Liver (tissue), 9 donors: Measurements from ENCODE around the gene ZNF580. TPM values are rescaled to one million over a fixed set of nuclear protein-coding genes. Genes with fewer than 3 reads are reported as not detected.

Experiments used
- DNase-seq: peaks from one replicate; pipeline ENCODE4 v3.0.0-alpha.2; 2017; ENCODE audit warnings: low spot score
- H3K27ac ChIP-seq, 2 donors: one replicate each; pipeline ENCODE4 v1.7.0; 2013; ENCODE audit warnings: inconsistent platforms in 2 of 2, low read length in 2 of 2, control low read depth in 1 of 2, low read depth in 1 of 2, mild to moderate bottlenecking in 1 of 2
- H3K27me3 ChIP-seq, 4 donors: one replicate each; pipeline versions ENCODE4 v1.6.1 to v1.7.0; 2013; ENCODE audit warnings: low read length in 3 of 4, inconsistent platforms in 1 of 4, mild to moderate bottlenecking in 1 of 4, moderate library complexity in 1 of 4; ENCODE audit not compliant: control insufficient read depth in 4 of 4, insufficient read depth in 4 of 4
- H3K36me3 ChIP-seq, 4 donors: one replicate each; pipeline versions ENCODE4 v1.6.1 to v1.7.0; 2013; ENCODE audit warnings: low read length in 3 of 4, mild to moderate bottlenecking in 3 of 4, low read depth in 1 of 4, moderate library complexity in 1 of 4; ENCODE audit not compliant: control insufficient read depth in 4 of 4, insufficient read depth in 3 of 4
- H3K4me1 ChIP-seq, 4 donors: one replicate each; pipeline versions ENCODE4 v1.6.1 to v1.7.0; 2013; ENCODE audit warnings: low read length in 3 of 4, mild to moderate bottlenecking in 3 of 4, moderate library complexity in 1 of 4; ENCODE audit not compliant: control insufficient read depth in 4 of 4, insufficient read depth in 4 of 4
- H3K4me3 ChIP-seq, 3 donors: one replicate each; pipeline versions ENCODE4 v1.6.1 to v1.7.0; 2013; ENCODE audit warnings: low read length in 3 of 3, control low read depth in 1 of 3, low read depth in 1 of 3, mild to moderate bottlenecking in 1 of 3
- H3K9ac ChIP-seq, 2 donors: one replicate each; pipeline ENCODE4 v1.7.0; 2013; ENCODE audit warnings: low read length in 2 of 2, mild to moderate bottlenecking in 2 of 2, moderate library complexity in 2 of 2, control low read depth in 1 of 2, low read depth in 1 of 2
- H3K9me3 ChIP-seq, 4 donors: one replicate each; pipeline versions ENCODE4 v1.6.1 to v1.7.0; 2013; ENCODE audit warnings: low read length in 3 of 4; ENCODE audit not compliant: control insufficient read depth in 4 of 4
- EGR1 ChIP-seq, 2 donors: IDR thresholded peaks; 2 replicates each; pipeline ENCODE4 v1.6.1; 2016 to 2018; ENCODE audit warnings: antibody characterized with exemption in 2 of 2, low read depth in 2 of 2
- FOXA1 ChIP-seq: IDR thresholded peaks from 2 replicates; pipeline ENCODE4 v1.6.1; 2016; ENCODE audit warnings: antibody characterized with exemption
- FOXA2 ChIP-seq: IDR thresholded peaks from 2 replicates; pipeline ENCODE4 v1.6.1; 2016; ENCODE audit warnings: antibody characterized with exemption
- GABPA ChIP-seq, 2 donors: IDR thresholded peaks in 1 of 2; conservative IDR thresholded peaks in 1 of 2; 2 replicates each; pipeline ENCODE4 v1.6.1; 2016; ENCODE audit warnings: antibody characterized with exemption in 2 of 2, mild to moderate bottlenecking in 1 of 2, moderate library complexity in 1 of 2
- HNF4A ChIP-seq, 2 donors: conservative IDR thresholded peaks; 2 replicates each; pipeline ENCODE4 v1.6.1; 2016; ENCODE audit warnings: antibody characterized with exemption in 2 of 2, mild to moderate bottlenecking in 2 of 2
- HNF4G ChIP-seq: IDR thresholded peaks from 2 replicates; pipeline ENCODE4 v1.6.1; 2016; ENCODE audit warnings: antibody characterized with exemption
- JUND ChIP-seq, 2 donors: IDR thresholded peaks; 2 replicates each; pipeline ENCODE4 v1.6.1; 2016; ENCODE audit warnings: antibody characterized with exemption in 2 of 2
- RAD21 ChIP-seq, 2 donors: IDR thresholded peaks; 2 replicates each; pipeline ENCODE4 v1.6.1; 2016; ENCODE audit warnings: antibody characterized with exemption in 2 of 2, mild to moderate bottlenecking in 2 of 2
- RXRA ChIP-seq, 2 donors: IDR thresholded peaks; 2 replicates each; pipeline ENCODE4 v1.6.1; 2017 to 2018; ENCODE audit warnings: antibody characterized with exemption in 2 of 2, mild to moderate bottlenecking in 1 of 2
- SP1 ChIP-seq: IDR thresholded peaks from 2 replicates; pipeline ENCODE4 v1.6.1; 2018; ENCODE audit warnings: antibody characterized with exemption, mild to moderate bottlenecking
- TAF1 ChIP-seq: conservative IDR thresholded peaks from 2 replicates; pipeline ENCODE4 v1.6.1; 2016; ENCODE audit warnings: antibody characterized with exemption, mild to moderate bottlenecking
- YY1 ChIP-seq: IDR thresholded peaks from 2 replicates; pipeline ENCODE4 v1.6.1; 2016; ENCODE audit warnings: antibody characterized with exemption, mild to moderate bottlenecking
- WGBS: extraction: QIAGEN DNeasy Blood & Tissue Kit; methylation state at CpG from one replicate; pipeline ENCODE4 v1.1.7; 2013; 5-methylcytosine and 5-hydroxymethylcytosine counted together
- polyA plus RNA-seq, 2 donors: library from polyadenylated mRNA; stranded (reverse) in 1 of 2; unstranded in 1 of 2; fragments of 200-250 nt in 1 of 2; fragments of >200 nt in 1 of 2; fragmentation: Nextera tagmentation in 1 of 2; extraction: Ambion mirVana in 1 of 2; gene quantifications; one replicate each; pipeline versions ENCODE4 v1.2.1 to v1.2.3, GENCODE V29; 2013 to 2015
- total RNA-seq, 2 donors: library from RNA; depleted of rRNA; stranded (reverse); fragments of >200 nt; gene quantifications; one replicate each; pipeline ENCODE4 v1.2.3, GENCODE V29; 2014
- TF ChIP-seq, protein P1 (sequence below): IDR thresholded peaks from 2 replicates; pipeline ENCODE4 v1.6.1; 2016; ENCODE audit warnings: antibody characterized with exemption
- TF ChIP-seq, protein P2 (sequence below): IDR thresholded peaks from 2 replicates; pipeline ENCODE4 v1.6.1; 2016; ENCODE audit warnings: antibody characterized with exemption
- TF ChIP-seq, protein P3 (sequence below): fragments of 150-350 bp; IDR thresholded peaks from 2 replicates; pipeline ENCODE4 v1.5.1; 2017; ENCODE audit warnings: improper control_type of control experiment, low read depth, low read length; ENCODE audit not compliant: missing input control
- TF ChIP-seq, protein P4 (sequence below): IDR thresholded peaks from 2 replicates; pipeline ENCODE4 v1.6.1; 2016; ENCODE audit warnings: antibody characterized with exemption, mild to moderate bottlenecking
- donor health status: healthy.
- donor health status: healthy.
- donor health status: healthy.
- donor health status: healthy.
- donor health status: healthy.

Gene ZNF580
- total and polyA plus RNA-seq, 4 donors, result 2.6 to 5.2 (median 5.1) TPM

DNA sequence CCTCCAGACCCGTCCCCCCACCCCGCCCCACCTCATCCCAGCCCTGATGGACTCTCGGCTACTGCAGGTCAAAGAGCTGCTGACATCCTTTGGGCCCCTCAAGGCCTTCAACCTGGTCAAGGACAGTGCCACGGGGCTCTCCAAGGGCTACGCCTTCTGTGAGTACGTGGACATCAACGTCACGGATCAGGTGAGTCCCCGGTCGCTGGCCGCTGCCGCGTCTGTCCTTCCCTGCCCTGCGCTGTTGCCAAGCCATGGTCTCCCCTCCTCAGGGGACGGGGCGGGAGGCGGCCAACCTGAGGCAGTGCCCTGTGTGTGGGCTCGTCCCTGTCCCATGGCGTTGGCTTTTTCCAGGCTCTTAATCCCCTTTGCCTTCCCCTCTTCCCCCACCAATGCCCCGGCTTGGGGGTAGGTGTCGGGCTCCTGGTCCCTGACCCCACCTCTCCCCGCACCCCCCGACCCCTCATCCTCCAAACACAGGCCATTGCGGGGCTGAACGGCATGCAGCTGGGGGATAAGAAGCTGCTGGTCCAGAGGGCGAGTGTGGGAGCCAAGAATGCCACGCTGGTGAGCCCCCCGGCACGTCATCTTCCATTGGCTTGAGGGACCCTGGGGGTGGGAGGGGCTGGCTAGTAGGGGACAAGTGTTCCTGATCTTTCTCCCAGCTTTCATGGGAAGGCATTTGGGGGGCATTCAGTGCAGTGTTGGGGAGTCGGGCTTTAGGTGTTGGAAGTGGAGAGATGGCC, 28.0 kb downstream of the ZNF580 start:
- 89% methylated on average over 30 of the region's 30 CpGs for WGBS
- H3K4me1 ChIP-seq, result peaks cover 0 to 18% (median 6%) of the 10 kb centered on the region in 4 donors
- no peak for TF ChIP-seq GABPA (IDR thresholded peaks at IDR 0.05 in 1 of 2, conservative IDR thresholded peaks at IDR 0.05 in 1 of 2)
- TF ChIP-seq, protein P1, sequence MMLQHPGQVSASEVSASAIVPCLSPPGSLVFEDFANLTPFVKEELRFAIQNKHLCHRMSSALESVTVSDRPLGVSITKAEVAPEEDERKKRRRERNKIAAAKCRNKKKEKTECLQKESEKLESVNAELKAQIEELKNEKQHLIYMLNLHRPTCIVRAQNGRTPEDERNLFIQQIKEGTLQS, result no peak
- TF ChIP-seq, protein P2, sequence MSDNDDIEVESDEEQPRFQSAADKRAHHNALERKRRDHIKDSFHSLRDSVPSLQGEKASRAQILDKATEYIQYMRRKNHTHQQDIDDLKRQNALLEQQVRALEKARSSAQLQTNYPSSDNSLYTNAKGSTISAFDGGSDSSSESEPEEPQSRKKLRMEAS, result no peak
- TF ChIP-seq HNF4G, result no peak
- no peak for TF ChIP-seq YY1
- no peak for TF ChIP-seq RXRA (IDR thresholded peaks at IDR 0.05)
- H3K27ac ChIP-seq, result no peak overlapping the region
- H3K9ac ChIP-seq, result no peak overlapping the region
- no peak overlapping the region for H3K4me3 ChIP-seq
- no peak for DNase-seq
- no peaks in the 10 kb centered on the region for H3K9me3 ChIP-seq
- H3K36me3 ChIP-seq, result peaks cover 18 to 67% (median 50%) of the 10 kb centered on the region in 4 donors
- H3K27me3 ChIP-seq, result no peaks in the 10 kb centered on the region

DNA sequence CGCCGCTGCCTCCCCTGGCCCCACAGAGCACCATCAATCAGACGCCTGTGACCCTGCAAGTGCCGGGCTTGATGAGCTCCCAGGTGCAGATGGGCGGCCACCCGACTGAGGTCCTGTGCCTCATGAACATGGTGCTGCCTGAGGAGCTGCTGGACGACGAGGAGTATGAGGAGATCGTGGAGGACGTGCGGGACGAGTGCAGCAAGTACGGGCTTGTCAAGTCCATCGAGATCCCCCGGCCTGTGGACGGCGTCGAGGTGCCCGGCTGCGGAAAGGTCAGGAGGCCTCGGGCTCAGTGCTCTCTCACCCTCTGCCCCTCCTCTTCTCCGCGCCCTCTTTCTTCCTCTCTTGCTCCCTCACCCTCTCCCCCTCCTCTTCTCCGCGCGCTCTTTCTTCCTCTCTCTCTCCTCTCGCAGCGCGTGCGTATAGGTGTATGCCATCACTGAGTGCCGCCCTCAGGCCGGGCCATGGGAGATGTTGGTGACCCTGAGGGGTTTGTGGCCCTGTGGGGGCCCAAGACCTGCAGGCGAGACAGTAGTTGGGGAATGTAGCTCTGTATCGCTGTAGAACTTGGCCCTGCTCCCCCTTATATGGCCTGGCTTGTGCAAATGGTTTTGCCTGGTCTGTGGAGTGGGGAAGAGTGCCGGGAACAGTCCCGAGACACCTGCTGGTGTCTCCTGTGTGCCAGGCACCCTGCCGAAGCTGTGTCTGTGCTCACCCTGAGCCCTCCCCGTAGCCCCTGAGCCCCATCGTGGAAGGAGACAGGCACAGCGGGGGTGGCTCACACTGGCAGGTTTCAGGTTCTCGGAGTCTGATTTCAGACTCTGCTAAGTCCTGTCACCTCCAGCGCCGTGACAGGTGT, 28.8 kb downstream of the ZNF580 start:
- H3K4me1 ChIP-seq, result peaks cover 0 to 24% (median 11%) of the 10 kb centered on the region in 4 donors
- 93% methylated on average over 43 of the region's 43 CpGs for WGBS
- no peak overlapping the region for H3K9ac ChIP-seq
- H3K4me3 ChIP-seq, result no peak overlapping the region
- no peaks in the 10 kb centered on the region for H3K27me3 ChIP-seq
- no peak for DNase-seq
- no peak overlapping the region for H3K27ac ChIP-seq
- TF ChIP-seq, protein P1, result no peak
- no peak for TF ChIP-seq TAF1
- no peak for TF ChIP-seq HNF4G
- TF ChIP-seq RXRA (IDR thresholded peaks at IDR 0.05), result no peak
- TF ChIP-seq, protein P3, sequence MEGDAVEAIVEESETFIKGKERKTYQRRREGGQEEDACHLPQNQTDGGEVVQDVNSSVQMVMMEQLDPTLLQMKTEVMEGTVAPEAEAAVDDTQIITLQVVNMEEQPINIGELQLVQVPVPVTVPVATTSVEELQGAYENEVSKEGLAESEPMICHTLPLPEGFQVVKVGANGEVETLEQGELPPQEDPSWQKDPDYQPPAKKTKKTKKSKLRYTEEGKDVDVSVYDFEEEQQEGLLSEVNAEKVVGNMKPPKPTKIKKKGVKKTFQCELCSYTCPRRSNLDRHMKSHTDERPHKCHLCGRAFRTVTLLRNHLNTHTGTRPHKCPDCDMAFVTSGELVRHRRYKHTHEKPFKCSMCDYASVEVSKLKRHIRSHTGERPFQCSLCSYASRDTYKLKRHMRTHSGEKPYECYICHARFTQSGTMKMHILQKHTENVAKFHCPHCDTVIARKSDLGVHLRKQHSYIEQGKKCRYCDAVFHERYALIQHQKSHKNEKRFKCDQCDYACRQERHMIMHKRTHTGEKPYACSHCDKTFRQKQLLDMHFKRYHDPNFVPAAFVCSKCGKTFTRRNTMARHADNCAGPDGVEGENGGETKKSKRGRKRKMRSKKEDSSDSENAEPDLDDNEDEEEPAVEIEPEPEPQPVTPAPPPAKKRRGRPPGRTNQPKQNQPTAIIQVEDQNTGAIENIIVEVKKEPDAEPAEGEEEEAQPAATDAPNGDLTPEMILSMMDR, result no peak
- no peak for TF ChIP-seq JUND (IDR thresholded peaks at IDR 0.05)
- TF ChIP-seq SP1, result no peak
- no peak for TF ChIP-seq YY1
- TF ChIP-seq, protein P4, sequence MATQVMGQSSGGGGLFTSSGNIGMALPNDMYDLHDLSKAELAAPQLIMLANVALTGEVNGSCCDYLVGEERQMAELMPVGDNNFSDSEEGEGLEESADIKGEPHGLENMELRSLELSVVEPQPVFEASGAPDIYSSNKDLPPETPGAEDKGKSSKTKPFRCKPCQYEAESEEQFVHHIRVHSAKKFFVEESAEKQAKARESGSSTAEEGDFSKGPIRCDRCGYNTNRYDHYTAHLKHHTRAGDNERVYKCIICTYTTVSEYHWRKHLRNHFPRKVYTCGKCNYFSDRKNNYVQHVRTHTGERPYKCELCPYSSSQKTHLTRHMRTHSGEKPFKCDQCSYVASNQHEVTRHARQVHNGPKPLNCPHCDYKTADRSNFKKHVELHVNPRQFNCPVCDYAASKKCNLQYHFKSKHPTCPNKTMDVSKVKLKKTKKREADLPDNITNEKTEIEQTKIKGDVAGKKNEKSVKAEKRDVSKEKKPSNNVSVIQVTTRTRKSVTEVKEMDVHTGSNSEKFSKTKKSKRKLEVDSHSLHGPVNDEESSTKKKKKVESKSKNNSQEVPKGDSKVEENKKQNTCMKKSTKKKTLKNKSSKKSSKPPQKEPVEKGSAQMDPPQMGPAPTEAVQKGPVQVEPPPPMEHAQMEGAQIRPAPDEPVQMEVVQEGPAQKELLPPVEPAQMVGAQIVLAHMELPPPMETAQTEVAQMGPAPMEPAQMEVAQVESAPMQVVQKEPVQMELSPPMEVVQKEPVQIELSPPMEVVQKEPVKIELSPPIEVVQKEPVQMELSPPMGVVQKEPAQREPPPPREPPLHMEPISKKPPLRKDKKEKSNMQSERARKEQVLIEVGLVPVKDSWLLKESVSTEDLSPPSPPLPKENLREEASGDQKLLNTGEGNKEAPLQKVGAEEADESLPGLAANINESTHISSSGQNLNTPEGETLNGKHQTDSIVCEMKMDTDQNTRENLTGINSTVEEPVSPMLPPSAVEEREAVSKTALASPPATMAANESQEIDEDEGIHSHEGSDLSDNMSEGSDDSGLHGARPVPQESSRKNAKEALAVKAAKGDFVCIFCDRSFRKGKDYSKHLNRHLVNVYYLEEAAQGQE, result no peak
- TF ChIP-seq, protein P2, result no peak
- no peak for TF ChIP-seq HNF4A (conservative IDR thresholded peaks at IDR 0.05)
- TF ChIP-seq RAD21 (IDR thresholded peaks at IDR 0.05), result no peak
- no peak for TF ChIP-seq FOXA2
- TF ChIP-seq EGR1 (IDR thresholded peaks at IDR 0.05; ENCODE audit: low read depth in 2 of 2), result no peak
- TF ChIP-seq FOXA1, result no peak
- TF ChIP-seq GABPA (IDR thresholded peaks at IDR 0.05 in 1 of 2, conservative IDR thresholded peaks at IDR 0.05 in 1 of 2), result no peak
- no peaks in the 10 kb centered on the region for H3K9me3 ChIP-seq
- peaks cover 18 to 59% (median 44%) of the 10 kb centered on the region in 4 donors for H3K36me3 ChIP-seq
